GM21825 (cell line): ENCODE results near the gene USP47.

Experiments used
- ATAC-seq: cut with Tn5 transposase; IDR thresholded peaks from one replicate; pipeline ENCODE4 v1.9.1; 2021; ENCODE audit warnings: mild to moderate bottlenecking, moderate library complexity; ENCODE audit not compliant: unreplicated experiment

USP47 gene

GRCh38 chr11:11937433-11937832 is 95.7 kb downstream of the USP47 start:
- no peak for ATAC-seq

- no peak for ATAC-seq
Measured at GRCh38 chr11:11937957-11938356, 96.2 kb downstream of the USP47 start.

GRCh38 chr11:11940551-11940950 is 98.8 kb downstream of the USP47 start:
- ATAC-seq, result no peak

- no peak for ATAC-seq
Measured at GRCh38 chr11:11942668-11943067, 100.9 kb downstream of the USP47 start.

GRCh38 chr11:11944444-11944843 is 102.7 kb downstream of the USP47 start:
- ATAC-seq, result no peak

GRCh38 chr11:11946180-11946579 is 104.4 kb downstream of the USP47 start:
- ATAC-seq, result no peak

- ATAC-seq, result no peak
Measured at GRCh38 chr11:11946878-11947277, 105.1 kb downstream of the USP47 start.

GRCh38 chr11:11947825-11948224 is 106.1 kb downstream of the USP47 start:
- ATAC-seq, result no peak

- ATAC-seq, result no peak
Measured at GRCh38 chr11:11948242-11948947, 106.6 kb downstream of the USP47 start.

GRCh38 chr11:11949482-11949881 is 107.7 kb downstream of the USP47 start:
- ATAC-seq, result no peak

- no peak for ATAC-seq
Measured at GRCh38 chr11:11952036-11952435, 110.3 kb downstream of the USP47 start.

- no peak for ATAC-seq
Measured at GRCh38 chr11:11956006-11956405, 114.2 kb downstream of the USP47 start.

- ATAC-seq, result no peak
Measured at GRCh38 chr11:11958403-11959231, 116.8 kb downstream of the USP47 start.

- ATAC-seq, result no peak
Measured at GRCh38 chr11:11959601-11960000, 117.8 kb downstream of the USP47 start.

GRCh38 chr11:11960687-11961086 is 118.9 kb downstream of the USP47 start:
- ATAC-seq, result no peak

GRCh38 chr11:11961399-11962028 is 119.7 kb downstream of the USP47 start:
- ATAC-seq, result no peak

GRCh38 chr11:11963067-11963466 is 121.3 kb downstream of the USP47 start:
- no peak for ATAC-seq

- no peak for ATAC-seq
Measured at GRCh38 chr11:11963842-11964773, 122.3 kb downstream of the USP47 start.

- ATAC-seq, result no peak
Measured at GRCh38 chr11:11964774-11965150, 123.0 kb downstream of the USP47 start.

GRCh38 chr11:11965192-11965591 is 123.4 kb downstream of the USP47 start:
- no peak for ATAC-seq
